ENCODE data around the gene OOSP1. TPM values are rescaled to one million over a fixed set of nuclear protein-coding genes. Genes with fewer than 3 reads are reported as not detected.

Gene OOSP1
- total and polyA plus RNA-seq, 10 of the 15 experiments (the other 5 are each of a cell fraction or from before 2014, with no cell fraction given): not detected

- TF ChIP-seq BCLAF1 (IDR thresholded peaks at IDR 0.05): no peak
- TF ChIP-seq, protein P1, sequence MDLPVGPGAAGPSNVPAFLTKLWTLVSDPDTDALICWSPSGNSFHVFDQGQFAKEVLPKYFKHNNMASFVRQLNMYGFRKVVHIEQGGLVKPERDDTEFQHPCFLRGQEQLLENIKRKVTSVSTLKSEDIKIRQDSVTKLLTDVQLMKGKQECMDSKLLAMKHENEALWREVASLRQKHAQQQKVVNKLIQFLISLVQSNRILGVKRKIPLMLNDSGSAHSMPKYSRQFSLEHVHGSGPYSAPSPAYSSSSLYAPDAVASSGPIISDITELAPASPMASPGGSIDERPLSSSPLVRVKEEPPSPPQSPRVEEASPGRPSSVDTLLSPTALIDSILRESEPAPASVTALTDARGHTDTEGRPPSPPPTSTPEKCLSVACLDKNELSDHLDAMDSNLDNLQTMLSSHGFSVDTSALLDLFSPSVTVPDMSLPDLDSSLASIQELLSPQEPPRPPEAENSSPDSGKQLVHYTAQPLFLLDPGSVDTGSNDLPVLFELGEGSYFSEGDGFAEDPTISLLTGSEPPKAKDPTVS (IDR thresholded peaks at IDR 0.05; ENCODE audit: low read depth, low read length): no peak
- no peak for TF ChIP-seq MEF2B (IDR thresholded peaks at IDR 0.05; ENCODE audit: partially characterized antibody, poor library complexity, severe bottlenecking)
- no peak for TF ChIP-seq NFYB (IDR thresholded peaks at IDR 0.05; ENCODE audit: insufficient read depth, low read depth, low read length)
- TF ChIP-seq CHD4 (IDR thresholded peaks at IDR 0.05): no peak
- TF ChIP-seq IKZF2 (IDR thresholded peaks at IDR 0.05): no peak
These were observed 19.8 kb upstream of the OOSP1 start (continued) for GRCh38 chr11:59918480-59918879.

GRCh38 chr11:59918987-59919589, 19.1 kb upstream of the OOSP1 start:
- 11% methylated on average over 3 of the region's 3 CpGs for WGBS (ENCODE audit: insufficient coverage, insufficient replicate concordance, low lambda C conversion rate, missing lambda C conversion rate)
- RAD21 ChIA-PET (ENCODE audit: unreplicated experiment): interaction anchor here (0.9 to 1.2 kb wide), 3 partner anchors 94 to 333 kb away, joined by 3 to 11 read pairs (median 4); no protein-coding TSS in a partner anchor
- H3K4me3 ChIP-seq: no peak overlapping the region
- no peak overlapping the region for H2AFZ ChIP-seq (ENCODE audit: control insufficient read depth, low read depth, low read length)
- no peak overlapping the region for H3K4me2 ChIP-seq (ENCODE audit: control insufficient read depth, insufficient read depth)
- intact Hi-C loops (cut with micrococcal nuclease; ENCODE audit: unreplicated experiment) (loop anchor here (1.0 to 5.0 kb wide), 2 partner anchors 96 to 167 kb away; no protein-coding TSS in a partner anchor), in situ Hi-C loops (cut with MboI) (no loop called here)
- ATAC-seq (peak; percentile 41; the same call in 1 of the 3 replicates), DNase-seq (ENCODE audit: low read depth, low spot score) (no peak), FAIRE-seq (no peak)
- BruUV-seq (replicated peaks): no TSS peak
- no peaks in the 10 kb centered on the region; the same call in 2 of the 3 replicates for H3K9me3 ChIP-seq (replicated peaks; ENCODE audit: control insufficient read depth, insufficient read depth, low read length)
- H3K36me3 ChIP-seq (ENCODE audit: control insufficient read depth in 2 of 2, insufficient read depth in 2 of 2, low read length in 1 of 2): no peaks in the 10 kb centered on the region
- H3K9ac ChIP-seq (ENCODE audit: control insufficient read depth, insufficient read depth, low read length): no peak overlapping the region
- H3K27me3 ChIP-seq (replicated peaks in 1 of 2; ENCODE audit: control insufficient read depth in 2 of 2, insufficient read depth in 2 of 2, low read length in 1 of 2): no peaks in the 10 kb centered on the region
- no peaks in the 10 kb centered on the region for H4K20me1 ChIP-seq (ENCODE audit: control insufficient read depth, insufficient read depth)
- CTCF ChIA-PET: interaction anchor here (0.8 to 2.5 kb wide), 15 partner anchors 9 to 382 kb away, joined by 3 to 13 read pairs (median 4); partner anchors contain the start of gene STX3
- no peak overlapping the region for H3K27ac ChIP-seq (ENCODE audit: control insufficient read depth, insufficient read depth)
- no peaks in the 10 kb centered on the region for H3K79me2 ChIP-seq (ENCODE audit: control insufficient read depth, insufficient read depth, low read length)
- H3K4me1 ChIP-seq (ENCODE audit: control insufficient read depth, insufficient read depth, low read length): no peaks in the 10 kb centered on the region
- POLR2A ChIA-PET: no interaction called here
- SMC1A ChIA-PET (ENCODE audit: uncharacterized antibody, unreplicated experiment): interaction anchor here (0.6 to 1.5 kb wide), 7 partner anchors 21 to 332 kb away, joined by 3 to 8 read pairs (median 4); partner anchors contain the start of gene STX3
- TF ChIP-seq POLR2A (IDR thresholded peaks at IDR 0.05; ENCODE audit: low read depth, low read length) (no peak), CHD1 (IDR thresholded peaks at IDR 0.05; ENCODE audit: low read depth, low read length) (no peak), ATF3 (IDR thresholded peaks at IDR 0.05; ENCODE audit: borderline replicate concordance, extremely low read depth, low read depth, low read length) (no peak), RAD21 (IDR thresholded peaks at IDR 0.05; ENCODE audit: insufficient read depth, low read depth, low read length) (peak; percentile 59), FOS (IDR thresholded peaks at IDR 0.05; ENCODE audit: borderline replicate concordance, extremely low read depth, insufficient read length) (no peak), GABPA (IDR thresholded peaks at IDR 0.05; ENCODE audit: low read depth) (no peak), SMC3 (IDR thresholded peaks at IDR 0.05; ENCODE audit: borderline replicate concordance, low read length) (peak; percentile 23; the same call in 1 of the 2 replicates), POLR2AphosphoS5 (IDR thresholded peaks at IDR 0.05; ENCODE audit: low read length) (no peak), TCF12 (IDR thresholded peaks at IDR 0.05; ENCODE audit: low read depth, low read length) (no peak)
- TF ChIP-seq, protein P2, sequence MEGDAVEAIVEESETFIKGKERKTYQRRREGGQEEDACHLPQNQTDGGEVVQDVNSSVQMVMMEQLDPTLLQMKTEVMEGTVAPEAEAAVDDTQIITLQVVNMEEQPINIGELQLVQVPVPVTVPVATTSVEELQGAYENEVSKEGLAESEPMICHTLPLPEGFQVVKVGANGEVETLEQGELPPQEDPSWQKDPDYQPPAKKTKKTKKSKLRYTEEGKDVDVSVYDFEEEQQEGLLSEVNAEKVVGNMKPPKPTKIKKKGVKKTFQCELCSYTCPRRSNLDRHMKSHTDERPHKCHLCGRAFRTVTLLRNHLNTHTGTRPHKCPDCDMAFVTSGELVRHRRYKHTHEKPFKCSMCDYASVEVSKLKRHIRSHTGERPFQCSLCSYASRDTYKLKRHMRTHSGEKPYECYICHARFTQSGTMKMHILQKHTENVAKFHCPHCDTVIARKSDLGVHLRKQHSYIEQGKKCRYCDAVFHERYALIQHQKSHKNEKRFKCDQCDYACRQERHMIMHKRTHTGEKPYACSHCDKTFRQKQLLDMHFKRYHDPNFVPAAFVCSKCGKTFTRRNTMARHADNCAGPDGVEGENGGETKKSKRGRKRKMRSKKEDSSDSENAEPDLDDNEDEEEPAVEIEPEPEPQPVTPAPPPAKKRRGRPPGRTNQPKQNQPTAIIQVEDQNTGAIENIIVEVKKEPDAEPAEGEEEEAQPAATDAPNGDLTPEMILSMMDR (IDR thresholded peaks at IDR 0.05 in 2 of 3, conservative IDR thresholded peaks at IDR 0.05 in 1 of 3; ENCODE audit: control insufficient read depth in 2 of 3, extremely low read depth in 1 of 3, insufficient read depth in 1 of 3, low read depth in 3 of 3, low read length in 3 of 3): peak; percentile 33 to 45 (median 37); a peak in 4 of 6 replicates
